Mesenchymal stem cell (in vitro differentiated cells and primary cell): ENCODE measurements around the gene PPP1R15A.
"Not testable (repeated sequence)": the region's sequence is repeated elsewhere in the genome, so short reads cannot be mapped to it uniquely, and the experiment has no call there.

Source experiments
- DNase-seq: peaks from one replicate; pipeline ENCODE4 v3.0.0-alpha.2; 2013
- H2AFZ ChIP-seq: one replicate; pipeline ENCODE4 v1.6.1; 2013; ENCODE audit warnings: low read depth, mild to moderate bottlenecking, control low read depth, inconsistent platforms, low read length, moderate library complexity
- H2AK5ac ChIP-seq: 2 replicates; pipeline ENCODE4 v1.6.1; 2013; ENCODE audit warnings: low read length, moderate library complexity, mild to moderate bottlenecking, inconsistent platforms; ENCODE audit not compliant: severe bottlenecking
- H2BK120ac ChIP-seq: one replicate; pipeline ENCODE4 v1.6.1; 2013; ENCODE audit warnings: low read depth, mild to moderate bottlenecking, inconsistent platforms, low read length, moderate library complexity
- H2BK12ac ChIP-seq, 2 experiments: one replicate each; pipeline ENCODE4 v1.6.1; 2013; ENCODE audit warnings: inconsistent platforms in 2 of 2, low read length in 2 of 2, mild to moderate bottlenecking in 2 of 2, moderate library complexity in 2 of 2, control low read depth in 1 of 2
- H2BK15ac ChIP-seq: one replicate; pipeline ENCODE4 v1.6.1; 2013; ENCODE audit warnings: mild to moderate bottlenecking, low read depth, inconsistent platforms; ENCODE audit not compliant: poor library complexity, severe bottlenecking
- H2BK5ac ChIP-seq: 2 replicates; pipeline ENCODE4 v1.6.1; 2013; ENCODE audit warnings: low read depth, mild to moderate bottlenecking, low read length, control low read depth, inconsistent platforms; ENCODE audit not compliant: poor library complexity, severe bottlenecking
- H3K14ac ChIP-seq, 2 experiments: one replicate each; pipeline ENCODE4 v1.6.1; 2013; ENCODE audit warnings: inconsistent platforms in 2 of 2, low read length in 2 of 2, control low read depth in 1 of 2, mild to moderate bottlenecking in 1 of 2, moderate library complexity in 1 of 2
- H3K18ac ChIP-seq, 2 experiments: one replicate each; pipeline ENCODE4 v1.6.1; 2013; ENCODE audit warnings: inconsistent platforms in 2 of 2, low read length in 2 of 2, control low read depth in 1 of 2, low read depth in 1 of 2, mild to moderate bottlenecking in 1 of 2
- H3K23ac ChIP-seq, 2 experiments: one replicate each; pipeline ENCODE4 v1.6.1; 2013; ENCODE audit warnings: inconsistent platforms in 2 of 2, low read length in 2 of 2, mild to moderate bottlenecking in 2 of 2, moderate library complexity in 2 of 2, control low read depth in 1 of 2
- H3K27ac ChIP-seq: 2 replicates; pipeline ENCODE4 v1.5.1; 2013; ENCODE audit warnings: mild to moderate bottlenecking, moderate library complexity, low read length, control low read depth, inconsistent platforms; ENCODE audit not compliant: poor library complexity, severe bottlenecking
- H3K27me3 ChIP-seq, 2 experiments: 2 replicates each; pipeline versions ENCODE4 v1.6.1 to v1.7.0; 2013; ENCODE audit warnings: low read length in 2 of 2, mild to moderate bottlenecking in 2 of 2, moderate library complexity in 2 of 2, control low read depth in 1 of 2, inconsistent platforms in 1 of 2; ENCODE audit not compliant: control insufficient read depth in 1 of 2, insufficient read depth in 1 of 2
- H3K36me3 ChIP-seq, 2 experiments: 2 replicates each; pipeline versions ENCODE4 v1.6.1 to v1.7.0; 2013; ENCODE audit warnings: low read length in 2 of 2, control low read depth in 1 of 2, inconsistent platforms in 1 of 2, low read depth in 1 of 2, mild to moderate bottlenecking in 1 of 2; ENCODE audit not compliant: insufficient read depth in 2 of 2, control insufficient read depth in 1 of 2
- H3K4ac ChIP-seq, 2 experiments: one replicate each; pipeline ENCODE4 v1.6.1; 2013; ENCODE audit warnings: inconsistent platforms in 2 of 2, low read length in 2 of 2, mild to moderate bottlenecking in 2 of 2, moderate library complexity in 2 of 2, control low read depth in 1 of 2, low read depth in 1 of 2
- H3K4me1 ChIP-seq: 2 replicates; pipeline ENCODE4 v1.6.1; 2013; ENCODE audit warnings: low read depth, low read length, control low read depth; ENCODE audit not compliant: control insufficient read depth, insufficient read depth
- H3K4me2 ChIP-seq: 2 replicates; pipeline ENCODE4 v1.6.1; 2013; ENCODE audit warnings: low read length, mild to moderate bottlenecking, inconsistent platforms; ENCODE audit not compliant: poor library complexity, severe bottlenecking
- H3K4me3 ChIP-seq, 2 experiments: 2 replicates each; pipeline versions ENCODE4 v1.5.1 to v1.7.0; 2013; ENCODE audit warnings: low read length in 2 of 2, mild to moderate bottlenecking in 2 of 2, control low read depth in 1 of 2, low read depth in 1 of 2; ENCODE audit not compliant: insufficient read depth in 1 of 2
- H3K79me1 ChIP-seq: replicated peaks from 2 replicates; pipeline ENCODE4 v1.6.1; 2013; ENCODE audit warnings: mild to moderate bottlenecking, control low read depth, low read length, inconsistent platforms; ENCODE audit not compliant: poor library complexity, severe bottlenecking
- H3K9ac ChIP-seq: 2 replicates; pipeline ENCODE4 v1.7.0; 2013; ENCODE audit warnings: mild to moderate bottlenecking, low read length, moderate library complexity
- H3K9me3 ChIP-seq: 2 replicates; pipeline ENCODE4 v1.7.0; 2013; ENCODE audit warnings: mild to moderate bottlenecking, low read length; ENCODE audit not compliant: control insufficient read depth
- H4K8ac ChIP-seq: one replicate; pipeline ENCODE4 v1.6.1; 2013; ENCODE audit warnings: inconsistent platforms, mild to moderate bottlenecking, low read length, moderate library complexity
- H4K91ac ChIP-seq: one replicate; pipeline ENCODE4 v1.6.1; 2013; ENCODE audit warnings: mild to moderate bottlenecking, low read length, inconsistent platforms
- WGBS: methylation state at CpG from one replicate; pipeline ENCODE4 v1.1.7; 2013; ENCODE audit warnings: mixed read lengths; 5-methylcytosine and 5-hydroxymethylcytosine counted together

Gene PPP1R15A

DNA sequence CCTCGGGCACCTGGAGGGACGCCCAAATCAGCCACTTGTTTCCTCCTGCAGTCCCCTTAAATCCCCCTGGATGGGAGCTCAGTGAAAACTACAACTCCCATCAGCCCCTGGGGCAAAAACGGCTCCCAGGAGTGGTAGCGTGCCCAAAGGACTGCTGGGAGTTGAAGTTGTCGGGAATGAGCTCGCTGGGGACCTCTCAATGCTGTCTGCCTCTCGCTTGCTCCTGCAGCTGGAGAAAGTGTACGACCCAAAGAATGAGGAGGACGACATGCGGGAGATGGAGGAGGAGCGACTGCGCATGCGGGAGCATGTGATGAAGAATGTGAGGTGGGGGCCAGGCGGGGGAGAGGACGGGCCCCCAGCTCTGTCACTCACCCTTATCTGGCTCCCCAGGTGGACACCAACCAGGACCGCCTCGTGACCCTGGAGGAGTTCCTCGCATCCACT lies 46.6 kb downstream of the PPP1R15A start:
- Histone ChIP-seq H3K79me1 (no peaks in the 10 kb centered on the region), H2AK5ac (no peak overlapping the region), H3K9ac (no peak overlapping the region), H3K9me3 (no peaks in the 10 kb centered on the region), H4K91ac (no peak overlapping the region), H2AFZ (no peak overlapping the region), H3K23ac (no peak overlapping the region), H3K36me3 (peaks cover 73 to 76% of the 10 kb centered on the region in 2 experiments), H3K4ac (no peak overlapping the region), H2BK12ac (no peak overlapping the region), H4K8ac (no peak overlapping the region), H3K27ac (no peak overlapping the region), H2BK15ac (no peak overlapping the region), H3K18ac (no peak overlapping the region), H2BK120ac (no peak overlapping the region), H3K14ac (no peak overlapping the region), H3K4me3 (no peak overlapping the region), H2BK5ac (no peak overlapping the region), H3K27me3 (no peaks in the 10 kb centered on the region), H3K4me1 (no peaks in the 10 kb centered on the region), H3K4me2 (no peak overlapping the region)
- DNase-seq = peak; percentile 25
- 86% methylated on average over 16 of the region's 18 CpGs for WGBS

DNA sequence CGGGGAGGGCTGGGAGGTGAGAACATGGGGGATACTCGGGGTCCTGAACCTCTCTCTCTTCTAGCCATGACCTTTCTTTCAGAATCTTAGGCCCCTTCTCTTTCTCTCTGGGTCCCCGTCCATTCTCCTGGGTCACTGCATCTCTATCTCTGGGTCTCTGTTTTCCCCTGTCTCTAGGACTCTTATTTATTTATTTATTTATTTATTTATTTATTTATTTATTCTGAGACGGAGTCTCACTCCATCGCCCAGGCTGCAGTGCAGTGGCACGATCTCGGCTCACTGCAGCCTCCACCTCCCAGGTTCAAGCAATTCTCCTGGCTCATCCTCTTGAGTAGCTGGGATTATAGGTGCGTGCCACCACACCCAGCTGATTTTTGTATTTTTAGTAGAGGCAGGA lies 47.0 kb downstream of the PPP1R15A start:
- H2BK12ac ChIP-seq, H3K79me1 ChIP-seq, H3K4ac ChIP-seq, H4K91ac ChIP-seq, H2BK5ac ChIP-seq, H3K23ac ChIP-seq, H2AFZ ChIP-seq, H3K9ac ChIP-seq, H4K8ac ChIP-seq, H3K18ac ChIP-seq, H2BK15ac ChIP-seq, H3K9me3 ChIP-seq, H3K27me3 ChIP-seq, DNase-seq, H3K4me1 ChIP-seq, H3K27ac ChIP-seq, H2AK5ac ChIP-seq, H3K14ac ChIP-seq, H2BK120ac ChIP-seq, H3K4me2 ChIP-seq, H3K4me3 ChIP-seq: not testable (repeated sequence)
- WGBS = 94% methylated on average over 8 of the region's 8 CpGs
- H3K36me3 ChIP-seq = peaks cover 68 to 73% of the 10 kb centered on the region in 2 experiments

DNA sequence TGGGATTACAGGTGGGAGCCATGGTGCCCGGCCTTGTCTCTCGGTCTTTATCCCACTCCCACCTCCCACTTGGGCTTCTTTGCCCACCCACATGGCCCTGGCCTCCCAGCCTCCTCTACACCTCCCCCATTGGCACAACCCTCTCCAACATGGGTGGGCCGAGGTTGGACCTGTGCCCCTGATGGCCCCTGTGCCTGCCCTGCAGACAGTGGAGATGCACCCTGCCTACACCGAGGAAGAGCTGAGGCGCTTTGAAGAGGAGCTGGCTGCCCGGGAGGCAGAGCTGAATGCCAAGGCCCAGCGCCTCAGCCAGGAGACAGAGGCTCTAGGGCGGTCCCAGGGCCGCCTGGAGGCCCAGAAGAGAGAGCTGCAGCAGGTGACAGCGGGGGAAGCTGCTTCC lies 48.7 kb downstream of the PPP1R15A start:
- Histone ChIP-seq H2BK12ac (no peak overlapping the region), H4K8ac (no peak overlapping the region), H3K4me1 (peaks cover 2% of the 10 kb centered on the region), H3K9ac (no peak overlapping the region), H3K79me1 (no peaks in the 10 kb centered on the region), H3K27me3 (no peaks in the 10 kb centered on the region), H3K36me3 (peaks cover 54 to 57% of the 10 kb centered on the region in 2 experiments), H3K4ac (no peak overlapping the region), H2AK5ac (no peak overlapping the region), H3K23ac (no peak overlapping the region), H4K91ac (no peak overlapping the region), H3K14ac (no peak overlapping the region), H3K9me3 (no peaks in the 10 kb centered on the region), H2BK5ac (no peak overlapping the region), H2AFZ (no peak overlapping the region), H3K18ac (no peak overlapping the region), H3K4me3 (no peak overlapping the region), H3K27ac (no peak overlapping the region), H2BK15ac (no peak overlapping the region), H3K4me2 (no peak overlapping the region), H2BK120ac (no peak overlapping the region)
- WGBS = 89% methylated on average over 10 of the region's 10 CpGs
- DNase-seq = no peak

DNA sequence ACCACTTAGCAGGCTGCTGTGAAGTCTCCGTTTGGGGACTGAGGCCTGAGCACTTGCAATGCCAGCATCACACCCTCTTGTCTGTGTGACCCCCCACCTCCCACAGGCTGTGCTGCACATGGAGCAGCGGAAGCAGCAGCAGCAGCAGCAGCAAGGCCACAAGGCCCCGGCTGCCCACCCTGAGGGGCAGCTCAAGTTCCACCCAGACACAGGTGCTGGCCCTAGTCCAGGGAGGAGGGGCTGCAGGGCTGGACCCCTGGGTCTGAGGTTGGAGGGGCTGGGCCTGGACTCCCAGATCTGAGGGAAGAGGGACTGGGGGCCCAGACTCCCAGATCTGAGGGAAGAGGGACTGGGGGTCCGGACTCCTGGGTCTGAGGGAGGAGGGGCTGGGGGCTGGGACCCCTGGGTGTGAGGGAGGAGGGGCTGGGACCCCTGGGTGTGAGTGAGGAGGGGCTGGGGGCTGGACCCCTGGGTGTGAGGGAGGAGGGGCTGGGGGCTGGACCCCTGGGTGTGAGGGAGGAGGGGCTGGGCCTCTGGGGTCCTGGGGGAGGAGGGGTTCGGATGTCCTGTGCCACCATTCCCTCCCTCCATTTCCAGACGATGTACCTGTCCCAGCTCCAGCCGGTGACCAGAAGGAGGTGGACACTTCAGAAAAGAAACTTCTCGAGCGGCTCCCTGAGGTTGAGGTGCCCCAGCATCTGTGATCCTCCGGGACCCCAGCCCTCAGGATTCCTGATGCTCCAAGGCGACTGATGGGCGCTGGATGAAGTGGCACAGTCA lies 49.7 kb downstream of the PPP1R15A start:
- Histone ChIP-seq H4K91ac (no peak overlapping the region), H2BK12ac (peak overlapping the region in 1 of 2 experiments; percentile 7), H3K4ac (no peak overlapping the region), H2AK5ac (no peak overlapping the region), H3K4me2 (no peak overlapping the region), H3K18ac (no peak overlapping the region), H3K23ac (no peak overlapping the region), H3K27ac (no peak overlapping the region), H2BK5ac (no peak overlapping the region), H3K79me1 (no peaks in the 10 kb centered on the region), H3K4me3 (no peak overlapping the region), H2BK15ac (no peak overlapping the region), H3K9ac (no peak overlapping the region), H3K36me3 (peaks cover 49 to 52% of the 10 kb centered on the region in 2 experiments), H3K4me1 (peaks cover 5% of the 10 kb centered on the region), H2AFZ (no peak overlapping the region), H3K14ac (no peak overlapping the region), H4K8ac (no peak overlapping the region), H3K27me3 (no peaks in the 10 kb centered on the region), H3K9me3 (no peaks in the 10 kb centered on the region), H2BK120ac (no peak overlapping the region)
- no peak for DNase-seq
- WGBS = 96% methylated on average over 12 of the region's 12 CpGs
